Suprapubic skin (tissue), 2 donors: ENCODE measurements around the gene PGA4.

ENCODE experiments used
- EP300 ChIP-seq: sonication (generic); formaldehyde crosslinking; IDR thresholded peaks from one replicate; pipeline ENCODE4 v1.6.1; 2017; ENCODE audit warnings: antibody characterized with exemption
- POLR2A ChIP-seq, 2 donors: fragments of 450-650 bp; IDR thresholded peaks; one replicate each; pipeline ENCODE4 v1.6.1; 2017; ENCODE audit warnings: antibody characterized with exemption in 2 of 2, mild to moderate bottlenecking in 2 of 2, moderate library complexity in 2 of 2

DNA sequence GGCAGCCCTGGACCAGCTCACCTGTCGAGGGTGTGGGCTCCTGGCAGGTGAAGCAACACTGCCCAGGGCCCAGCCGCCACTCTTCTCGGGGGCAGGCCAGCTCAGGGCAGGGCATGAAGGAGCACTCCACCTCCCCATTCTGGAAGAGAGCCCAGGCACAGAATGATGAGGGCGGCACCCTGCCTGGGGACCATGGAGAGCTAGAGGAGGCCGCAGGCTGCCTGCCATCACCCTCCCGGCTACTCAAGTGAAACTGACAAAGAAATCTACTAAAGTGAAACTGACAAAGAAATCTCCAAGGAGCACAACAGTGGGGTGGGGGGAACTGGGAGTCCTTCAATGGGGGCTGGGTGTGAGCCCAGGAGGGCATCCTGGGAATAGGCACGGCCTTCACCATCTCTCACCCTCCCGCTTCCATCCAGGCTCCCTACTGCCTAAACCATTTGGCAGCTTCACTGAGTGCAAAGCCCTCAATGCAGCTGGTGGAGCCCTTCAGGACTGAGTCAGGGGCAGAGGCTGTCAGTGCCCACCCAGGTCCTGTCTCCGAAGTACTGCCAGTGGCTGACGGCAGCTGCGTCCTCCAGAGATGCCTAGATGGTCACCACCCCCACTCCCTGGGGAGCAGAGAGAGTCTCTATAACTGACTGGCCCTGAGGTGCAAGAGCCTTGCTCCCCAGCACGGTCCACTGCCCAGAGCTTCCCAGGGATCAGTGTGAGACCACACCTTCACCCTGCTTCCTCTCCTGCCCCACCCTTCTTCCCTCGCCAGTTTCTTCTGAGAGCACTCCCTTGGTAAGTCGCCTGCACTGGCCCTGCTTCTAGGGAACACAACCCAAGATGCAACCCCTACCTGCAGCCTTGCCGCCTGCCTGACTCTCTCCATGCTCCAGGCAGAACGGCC is 51.3 kb downstream of the PGA4 start:
- no peak for TF ChIP-seq EP300
- no peak for TF ChIP-seq POLR2A (IDR thresholded peaks at IDR 0.05)
